Measurements from ENCODE around the gene MAP3K13. TPM values are rescaled to one million over a fixed set of nuclear protein-coding genes. Genes with fewer than 3 reads are reported as not detected.

MAP3K13 gene
- total RNA-seq, 2 donors from 2014 or later: 34.0 to 46.9 TPM

GRCh38 chr3:185319801-185320200, 43.1 kb upstream of the MAP3K13 start:
- Histone ChIP-seq H3K9ac (ENCODE audit: low read depth in 2 of 2, low read length in 2 of 2) (no peak overlapping the region), H3K27ac (no peak overlapping the region), H3K4me3 (no peak overlapping the region), H3K9me3 (no peaks in the 10 kb centered on the region), H3K4me1 (no peaks in the 10 kb centered on the region), H3K27me3 (no peaks in the 10 kb centered on the region), H3K36me3 (no peaks in the 10 kb centered on the region)
- no peak for DNase-seq
- TF ChIP-seq, protein P1, sequence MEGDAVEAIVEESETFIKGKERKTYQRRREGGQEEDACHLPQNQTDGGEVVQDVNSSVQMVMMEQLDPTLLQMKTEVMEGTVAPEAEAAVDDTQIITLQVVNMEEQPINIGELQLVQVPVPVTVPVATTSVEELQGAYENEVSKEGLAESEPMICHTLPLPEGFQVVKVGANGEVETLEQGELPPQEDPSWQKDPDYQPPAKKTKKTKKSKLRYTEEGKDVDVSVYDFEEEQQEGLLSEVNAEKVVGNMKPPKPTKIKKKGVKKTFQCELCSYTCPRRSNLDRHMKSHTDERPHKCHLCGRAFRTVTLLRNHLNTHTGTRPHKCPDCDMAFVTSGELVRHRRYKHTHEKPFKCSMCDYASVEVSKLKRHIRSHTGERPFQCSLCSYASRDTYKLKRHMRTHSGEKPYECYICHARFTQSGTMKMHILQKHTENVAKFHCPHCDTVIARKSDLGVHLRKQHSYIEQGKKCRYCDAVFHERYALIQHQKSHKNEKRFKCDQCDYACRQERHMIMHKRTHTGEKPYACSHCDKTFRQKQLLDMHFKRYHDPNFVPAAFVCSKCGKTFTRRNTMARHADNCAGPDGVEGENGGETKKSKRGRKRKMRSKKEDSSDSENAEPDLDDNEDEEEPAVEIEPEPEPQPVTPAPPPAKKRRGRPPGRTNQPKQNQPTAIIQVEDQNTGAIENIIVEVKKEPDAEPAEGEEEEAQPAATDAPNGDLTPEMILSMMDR (IDR thresholded peaks at IDR 0.05): no peak
- intact Hi-C loops (cut with DNase I): no loop called here

- no peak for DNase-seq
- Histone ChIP-seq H3K4me3 (no peak overlapping the region), H3K9me3 (no peaks in the 10 kb centered on the region), H3K27ac (no peak overlapping the region), H3K9ac (ENCODE audit: low read depth in 2 of 2, low read length in 2 of 2) (no peak overlapping the region), H3K4me1 (no peaks in the 10 kb centered on the region), H3K36me3 (no peaks in the 10 kb centered on the region), H3K27me3 (no peaks in the 10 kb centered on the region)
- TF ChIP-seq, protein P1 (IDR thresholded peaks at IDR 0.05): no peak
- intact Hi-C loops (cut with DNase I): no loop called here
Measured at GRCh38 chr3:185320949-185321348, 42.0 kb upstream of the MAP3K13 start.

DNA sequence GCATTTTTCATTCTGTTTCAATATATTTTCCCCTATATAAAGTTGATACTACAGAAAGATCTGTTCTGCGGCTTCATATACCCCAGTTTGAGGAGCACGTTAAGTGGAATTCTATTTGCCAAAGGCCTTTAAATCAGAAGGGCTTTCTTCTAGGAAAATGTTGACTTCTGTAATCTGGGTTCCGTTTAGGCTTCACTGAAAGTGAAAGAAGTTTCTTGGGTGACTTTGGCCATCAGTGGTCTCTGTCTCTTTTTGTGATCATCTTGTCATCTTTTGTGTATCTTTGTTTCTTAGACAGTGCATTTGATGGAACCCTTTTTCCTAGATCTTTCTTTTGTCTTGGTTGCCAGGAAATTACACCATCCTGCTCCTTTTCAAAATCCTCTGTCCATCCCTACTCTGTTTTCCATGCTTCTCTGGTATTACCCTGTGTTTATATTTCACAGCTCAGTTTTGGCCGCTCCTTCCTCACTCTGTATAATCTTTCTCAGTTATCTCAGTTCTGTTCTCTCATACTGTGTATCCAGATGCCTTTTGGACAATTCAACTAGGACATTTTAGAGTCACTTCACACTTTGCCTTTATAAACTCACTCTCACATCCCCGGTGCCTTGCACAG, 40.7 kb upstream of the MAP3K13 start:
- Histone ChIP-seq H3K27ac (no peak overlapping the region), H3K36me3 (no peaks in the 10 kb centered on the region), H3K9ac (ENCODE audit: low read depth in 2 of 2, low read length in 2 of 2) (no peak overlapping the region), H3K4me1 (no peaks in the 10 kb centered on the region), H3K27me3 (no peaks in the 10 kb centered on the region), H3K4me3 (no peak overlapping the region), H3K9me3 (no peaks in the 10 kb centered on the region)
- intact Hi-C loops (cut with DNase I): no loop called here
- no peak for DNase-seq
- TF ChIP-seq, protein P1 (IDR thresholded peaks at IDR 0.05): no peak

- Histone ChIP-seq H3K4me1 (no peaks in the 10 kb centered on the region), H3K4me3 (no peak overlapping the region), H3K36me3 (no peaks in the 10 kb centered on the region), H3K27me3 (no peaks in the 10 kb centered on the region), H3K9ac (ENCODE audit: low read depth in 2 of 2, low read length in 2 of 2) (peak overlapping the region in 1 of 2 donors; percentile 48), H3K9me3 (no peaks in the 10 kb centered on the region), H3K27ac (peak overlapping the region; percentile 6)
- intact Hi-C loops (cut with DNase I): no loop called here
- DNase-seq: peak; percentile 66
- TF ChIP-seq, protein P1 (IDR thresholded peaks at IDR 0.05): no peak
Measured at GRCh38 chr3:185325946-185326791, 36.8 kb upstream of the MAP3K13 start.

DNA sequence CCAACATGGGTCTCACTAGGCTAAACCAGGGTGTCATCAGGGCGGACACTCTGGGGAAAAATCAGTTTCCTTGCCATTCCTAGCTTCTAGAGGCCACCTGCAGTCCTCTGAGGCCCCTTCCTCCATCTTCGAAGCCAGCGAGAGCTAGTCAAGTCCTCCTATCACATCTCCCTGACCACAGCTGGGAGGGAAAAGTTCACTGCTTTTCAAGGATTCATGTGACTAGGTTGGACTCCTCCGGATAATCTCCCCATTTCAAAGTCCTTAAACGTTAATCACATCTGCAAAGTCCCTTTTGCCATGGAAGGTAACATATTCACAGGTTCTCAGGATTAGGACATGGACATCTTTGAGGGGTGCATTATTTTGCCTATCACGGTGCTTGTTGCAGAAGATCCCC, 35.9 kb upstream of the MAP3K13 start:
- intact Hi-C loops (cut with DNase I): no loop called here
- H3K4me1 ChIP-seq: peaks cover 6% of the 10 kb centered on the region
- no peaks in the 10 kb centered on the region for H3K36me3 ChIP-seq
- H3K9me3 ChIP-seq: no peaks in the 10 kb centered on the region
- DNase-seq: no peak
- H3K27ac ChIP-seq: no peak overlapping the region
- TF ChIP-seq, protein P1 (IDR thresholded peaks at IDR 0.05): no peak
- H3K9ac ChIP-seq (ENCODE audit: low read depth in 2 of 2, low read length in 2 of 2): no peak overlapping the region
- no peak overlapping the region for H3K4me3 ChIP-seq
- H3K27me3 ChIP-seq: no peaks in the 10 kb centered on the region

All from colonic mucosa (tissue), 4 donors.